ENCODE data around the gene OSBPL7.

The OSBPL7 gene

GRCh38 chr17:47830396-47831002 lies 8.9 kb upstream of the OSBPL7 start:
- in situ Hi-C loops (cut with MboI; ENCODE audit: low sequenced_read_pairs) = no loop called here

- in situ Hi-C loops (cut with MboI; ENCODE audit: low sequenced_read_pairs) = no loop called here
Measured at GRCh38 chr17:47829870-47830269, 8.3 kb upstream of the OSBPL7 start.

GRCh38 chr17:47823519-47823918 lies 1.9 kb upstream of the OSBPL7 start:
- in situ Hi-C loops (cut with MboI; ENCODE audit: low sequenced_read_pairs) = no loop called here

- in situ Hi-C loops (cut with MboI; ENCODE audit: low sequenced_read_pairs) = no loop called here
Measured at GRCh38 chr17:47822785-47823184, 1.2 kb upstream of the OSBPL7 start.

GRCh38 chr17:47821031-47821423 lies 567 bp downstream of the OSBPL7 start:
- in situ Hi-C loops (cut with MboI; ENCODE audit: low sequenced_read_pairs) = no loop called here

GRCh38 chr17:47820033-47820789 lies 1.4 kb downstream of the OSBPL7 start:
- in situ Hi-C loops (cut with MboI; ENCODE audit: low sequenced_read_pairs) = no loop called here

GRCh38 chr17:47819475-47819874 lies 2.1 kb downstream of the OSBPL7 start:
- in situ Hi-C loops (cut with MboI; ENCODE audit: low sequenced_read_pairs) = no loop called here

GRCh38 chr17:47818002-47818695 lies 3.4 kb downstream of the OSBPL7 start:
- in situ Hi-C loops (cut with MboI; ENCODE audit: low sequenced_read_pairs) = no loop called here

GRCh38 chr17:47816947-47817346 lies 4.6 kb downstream of the OSBPL7 start:
- in situ Hi-C loops (cut with MboI; ENCODE audit: low sequenced_read_pairs) = no loop called here

- in situ Hi-C loops (cut with MboI; ENCODE audit: low sequenced_read_pairs) = no loop called here
Measured at GRCh38 chr17:47816111-47816735, 5.4 kb downstream of the OSBPL7 start.

GRCh38 chr17:47815106-47815918 lies 6.3 kb downstream of the OSBPL7 start:
- in situ Hi-C loops (cut with MboI; ENCODE audit: low sequenced_read_pairs) = no loop called here

- in situ Hi-C loops (cut with MboI; ENCODE audit: low sequenced_read_pairs) = no loop called here
Measured at GRCh38 chr17:47813512-47814031, 8.0 kb downstream of the OSBPL7 start.

GRCh38 chr17:47813077-47813476 lies 8.5 kb downstream of the OSBPL7 start:
- in situ Hi-C loops (cut with MboI; ENCODE audit: low sequenced_read_pairs) = no loop called here

GRCh38 chr17:47812146-47812920 lies 9.3 kb downstream of the OSBPL7 start:
- in situ Hi-C loops (cut with MboI; ENCODE audit: low sequenced_read_pairs) = no loop called here

- in situ Hi-C loops (cut with MboI; ENCODE audit: low sequenced_read_pairs) = no loop called here
Measured at GRCh38 chr17:47811709-47812108, 9.9 kb downstream of the OSBPL7 start.

- in situ Hi-C loops (cut with MboI; ENCODE audit: low sequenced_read_pairs) = no loop called here
Measured at GRCh38 chr17:47810901-47811635, 10.5 kb downstream of the OSBPL7 start.

GRCh38 chr17:47810200-47810821 lies 11.3 kb downstream of the OSBPL7 start:
- in situ Hi-C loops (cut with MboI; ENCODE audit: low sequenced_read_pairs) = no loop called here

GRCh38 chr17:47808830-47809480 lies 12.6 kb downstream of the OSBPL7 start:
- in situ Hi-C loops (cut with MboI; ENCODE audit: low sequenced_read_pairs) = no loop called here

All from hTERT RPE-1 (cell line).